GM18511 (cell line): ENCODE results near the gene NAALADL2.
"Not testable (repeated sequence)": the region's sequence is repeated elsewhere in the genome, so short reads cannot be mapped to it uniquely, and the experiment has no call there.

Source experiments
- ATAC-seq: cut with Tn5 transposase; IDR thresholded peaks from one replicate; pipeline ENCODE4 v1.9.1; 2021; ENCODE audit warnings: mild to moderate bottlenecking, moderate library complexity; ENCODE audit not compliant: unreplicated experiment

NAALADL2 gene

DNA sequence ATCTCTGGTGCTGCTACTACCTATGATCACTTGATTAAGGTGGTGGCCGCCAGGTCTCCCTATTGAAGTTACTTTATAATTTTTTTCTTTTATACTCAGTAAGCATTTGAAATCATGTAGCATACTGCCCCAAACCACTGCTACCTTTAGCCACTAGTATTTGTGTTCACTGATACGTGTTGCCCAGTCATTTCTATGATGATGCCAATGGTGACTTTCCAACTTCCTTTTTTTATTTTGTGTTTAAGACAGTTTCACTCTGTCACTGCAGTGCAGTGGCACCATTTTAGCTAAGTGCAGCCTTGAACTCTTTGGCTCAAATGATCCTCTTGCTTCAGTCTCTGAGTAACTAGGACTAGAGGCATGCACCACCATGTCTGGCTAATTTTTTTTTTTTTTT, 598.2 kb downstream of the NAALADL2 start:
- no peak for ATAC-seq

DNA sequence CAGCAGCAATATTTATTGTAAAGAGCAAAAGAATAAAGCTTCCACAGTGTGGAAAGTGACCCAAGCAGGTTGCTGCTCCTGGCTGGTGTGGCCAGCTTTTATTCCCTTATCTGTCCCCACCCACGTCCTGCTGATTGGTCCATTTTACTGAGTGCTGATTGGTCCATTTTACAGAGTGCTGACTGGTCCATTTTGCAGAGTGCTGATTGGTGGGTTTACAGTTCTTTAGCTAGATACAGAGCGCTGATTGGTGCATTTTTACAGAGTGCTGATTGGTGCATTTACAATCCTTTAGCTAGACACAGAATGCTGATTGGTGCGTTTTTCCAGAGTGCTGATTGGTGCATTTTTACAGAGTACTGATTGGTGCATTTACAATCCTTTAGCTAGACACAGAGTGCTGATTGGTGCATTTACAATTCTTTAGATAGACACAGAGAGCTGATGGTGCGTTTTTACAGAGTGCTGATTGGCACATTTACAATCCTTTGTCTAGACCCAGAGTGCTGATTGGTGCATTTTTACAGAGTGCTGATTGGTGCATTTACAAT, 601.8 kb downstream of the NAALADL2 start:
- not testable (repeated sequence) for ATAC-seq

GRCh38 chr3:175464362-175464761, 605.2 kb downstream of the NAALADL2 start:
- ATAC-seq = no peak

- ATAC-seq = no peak
Measured at GRCh38 chr3:175469124-175469523, 610.0 kb downstream of the NAALADL2 start.

GRCh38 chr3:175475765-175476164, 616.6 kb downstream of the NAALADL2 start:
- no peak for ATAC-seq

DNA sequence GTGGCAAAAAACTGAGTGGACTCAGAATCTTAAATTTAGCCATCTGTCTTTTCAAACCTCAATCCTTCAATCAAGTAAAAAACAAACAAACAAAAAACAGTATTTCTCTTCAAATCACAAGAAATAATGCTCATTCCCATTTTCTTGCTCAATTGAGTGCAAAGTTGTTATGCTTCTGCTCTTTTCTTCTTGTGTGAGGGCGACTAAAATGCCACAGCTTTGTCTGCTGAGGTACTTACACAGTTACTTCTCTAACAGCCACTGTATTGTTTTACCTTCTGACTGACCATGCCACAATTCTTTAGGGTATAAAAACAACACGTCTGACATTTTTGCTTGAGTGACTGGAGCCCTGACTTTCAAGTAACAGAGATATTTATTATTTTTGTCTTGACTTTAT, 617.4 kb downstream of the NAALADL2 start:
- ATAC-seq = no peak

GRCh38 chr3:175477651-175478224, 618.6 kb downstream of the NAALADL2 start:
- ATAC-seq = peak; percentile 90

DNA sequence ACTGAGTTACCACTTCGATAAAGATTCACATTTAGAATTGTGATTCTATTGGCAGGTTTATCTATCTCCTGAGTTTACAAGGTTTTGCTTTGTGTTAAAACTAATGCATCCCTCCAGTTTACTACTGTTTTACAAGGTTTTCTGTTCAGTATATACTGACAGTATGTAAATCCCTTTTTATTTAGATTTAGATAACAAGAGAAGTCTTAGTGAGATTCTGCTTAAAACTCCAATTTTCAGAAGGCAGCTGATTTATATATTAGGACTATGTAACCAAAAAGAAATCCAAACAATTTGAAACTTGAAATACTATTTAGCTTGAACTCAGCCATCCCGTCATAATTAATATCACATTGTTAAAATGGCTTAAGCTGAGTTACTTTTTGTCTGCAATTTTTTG, 619.2 kb downstream of the NAALADL2 start:
- ATAC-seq = no peak

- ATAC-seq = no peak
Measured at GRCh38 chr3:175479175-175479574, 620.0 kb downstream of the NAALADL2 start.

DNA sequence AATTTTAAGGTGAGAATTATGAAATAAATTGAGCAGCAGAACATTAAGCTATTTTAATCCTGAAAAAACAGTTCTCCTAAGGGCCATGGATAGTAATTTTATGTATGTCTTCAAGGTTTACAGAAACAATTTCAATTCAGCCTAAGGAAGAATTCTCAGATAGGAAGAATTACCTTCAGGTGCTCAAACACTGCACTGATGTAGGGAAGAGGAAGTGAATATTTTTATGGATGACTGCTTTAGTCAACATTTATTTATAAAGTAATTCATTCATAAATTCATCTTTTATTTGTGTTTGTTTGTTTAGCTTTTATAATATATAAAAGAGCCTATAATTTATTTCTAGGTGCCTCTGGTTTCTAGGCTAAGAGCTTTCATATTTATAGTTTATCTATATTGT, 620.7 kb downstream of the NAALADL2 start:
- ATAC-seq = no peak

- ATAC-seq = no peak
Measured at GRCh38 chr3:175484666-175485065, 625.5 kb downstream of the NAALADL2 start.

- ATAC-seq = no peak
Measured at GRCh38 chr3:175485436-175485835, 626.3 kb downstream of the NAALADL2 start.

DNA sequence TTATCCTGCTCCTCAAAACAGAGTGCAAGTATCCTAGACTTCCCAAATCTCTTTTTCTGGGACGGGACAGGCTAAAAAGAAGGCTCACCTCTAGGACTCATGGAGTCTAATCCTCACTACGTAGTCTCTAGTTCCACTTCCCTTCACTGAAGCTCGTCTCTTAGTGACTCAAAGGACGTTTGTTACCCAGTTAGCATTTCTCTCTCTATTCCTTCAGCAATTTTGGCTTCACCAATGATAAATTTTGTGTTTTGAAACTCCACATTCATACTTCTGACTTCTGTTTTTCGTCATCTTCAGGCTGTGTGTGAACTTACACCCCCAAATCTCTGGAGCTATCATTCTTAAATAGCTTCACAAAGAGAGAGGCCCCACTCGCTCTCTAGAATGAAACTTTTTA, 627.1 kb downstream of the NAALADL2 start:
- ATAC-seq = peak; percentile 64

DNA sequence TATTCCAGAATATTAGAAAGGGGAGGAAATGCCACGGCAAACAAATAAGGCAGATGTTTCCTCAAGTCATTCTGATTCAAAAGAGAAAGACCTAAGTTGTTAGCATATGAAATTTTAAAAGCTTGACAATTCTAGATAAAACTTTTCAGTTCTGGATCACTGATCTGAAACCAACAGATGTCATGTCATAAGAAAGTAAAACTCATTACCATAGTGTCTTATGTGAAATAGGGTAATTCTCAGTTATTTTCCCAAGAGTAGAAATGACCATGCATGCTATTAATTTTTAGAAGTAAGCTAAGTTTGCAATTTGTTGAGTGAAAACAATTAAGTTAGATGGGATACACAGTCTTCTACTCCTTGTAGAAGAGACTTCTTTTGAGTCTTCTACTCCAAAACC, 630.3 kb downstream of the NAALADL2 start:
- ATAC-seq = peak; percentile 54

DNA sequence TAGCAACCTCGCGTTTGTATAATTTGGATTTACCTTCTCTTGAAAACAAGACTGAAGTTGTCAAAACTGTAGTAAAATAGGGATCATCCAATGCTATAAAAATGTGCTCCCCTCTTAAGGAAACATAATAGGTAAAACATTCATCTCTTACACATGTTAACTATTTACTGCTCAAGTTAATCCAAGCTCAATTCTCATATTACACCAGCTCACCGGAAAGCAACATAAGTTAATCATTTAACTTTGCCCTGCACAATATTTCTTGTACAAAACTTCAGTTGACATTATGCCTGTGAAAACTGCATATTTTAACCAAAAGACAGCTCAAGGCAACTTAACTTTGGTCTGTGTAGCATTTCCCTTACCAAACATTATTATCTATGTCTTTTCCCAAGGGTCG, 634.2 kb downstream of the NAALADL2 start:
- ATAC-seq = no peak

DNA sequence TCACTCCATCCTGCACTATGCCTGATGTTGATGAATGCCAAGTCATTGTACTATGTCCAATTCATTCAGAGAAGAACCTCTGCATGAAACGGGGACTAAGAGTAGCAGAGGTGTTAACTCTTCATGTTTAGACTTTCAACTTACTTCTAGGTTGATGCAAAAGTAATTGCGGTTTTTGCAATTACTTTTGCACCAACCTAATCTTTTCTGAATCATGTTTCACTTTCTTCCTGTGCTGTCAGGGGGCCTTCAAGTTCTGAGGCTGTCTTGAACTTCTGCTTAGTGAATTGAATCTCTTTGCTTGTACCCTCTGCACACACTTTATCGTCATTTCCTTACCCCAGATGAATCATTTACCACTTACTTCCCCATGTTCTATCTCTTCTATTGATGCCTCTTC, 636.2 kb downstream of the NAALADL2 start:
- ATAC-seq = peak; percentile 79

- ATAC-seq = no peak
Measured at GRCh38 chr3:175502155-175502554, 643.0 kb downstream of the NAALADL2 start.

GRCh38 chr3:175511219-175511785, 652.2 kb downstream of the NAALADL2 start:
- no peak for ATAC-seq

DNA sequence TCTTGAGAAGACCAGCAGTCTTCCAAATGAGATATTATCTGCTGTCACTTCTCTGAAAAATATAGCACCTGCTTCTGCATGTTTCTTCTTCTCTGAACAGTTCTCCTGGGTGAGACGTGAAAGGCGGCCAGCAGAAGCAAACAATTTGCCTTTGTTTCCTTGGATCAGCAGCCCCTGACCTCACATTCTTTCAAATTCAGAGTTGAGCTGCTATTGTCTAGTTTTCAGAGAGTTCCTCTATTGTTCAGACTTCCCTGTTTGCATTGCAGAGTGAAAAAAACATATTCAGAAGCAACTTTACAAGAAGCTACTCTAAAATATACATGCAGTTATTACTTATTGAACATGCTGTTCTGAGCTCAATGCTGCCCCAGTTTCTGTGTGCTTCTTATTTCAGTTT, 653.6 kb downstream of the NAALADL2 start:
- ATAC-seq = no peak

DNA sequence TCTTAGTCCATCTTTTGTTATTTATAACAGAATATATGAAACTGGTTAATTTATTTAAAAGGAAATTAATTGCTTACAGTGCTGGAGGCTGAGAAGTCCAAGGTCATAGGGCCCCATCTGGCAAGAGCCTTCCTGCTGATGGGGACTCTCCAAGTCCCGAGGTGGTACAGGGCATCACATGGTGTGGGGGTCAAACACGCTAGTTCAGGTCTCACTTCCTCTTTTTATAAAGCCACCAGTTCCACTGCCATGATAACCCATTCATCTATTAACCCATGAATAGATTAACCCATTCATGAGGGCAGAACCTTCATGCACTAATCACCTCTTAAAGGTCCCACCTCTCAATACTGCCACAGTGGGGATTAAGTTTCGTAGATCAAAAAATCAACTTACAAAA, 659.3 kb downstream of the NAALADL2 start:
- peak; percentile 84 for ATAC-seq

DNA sequence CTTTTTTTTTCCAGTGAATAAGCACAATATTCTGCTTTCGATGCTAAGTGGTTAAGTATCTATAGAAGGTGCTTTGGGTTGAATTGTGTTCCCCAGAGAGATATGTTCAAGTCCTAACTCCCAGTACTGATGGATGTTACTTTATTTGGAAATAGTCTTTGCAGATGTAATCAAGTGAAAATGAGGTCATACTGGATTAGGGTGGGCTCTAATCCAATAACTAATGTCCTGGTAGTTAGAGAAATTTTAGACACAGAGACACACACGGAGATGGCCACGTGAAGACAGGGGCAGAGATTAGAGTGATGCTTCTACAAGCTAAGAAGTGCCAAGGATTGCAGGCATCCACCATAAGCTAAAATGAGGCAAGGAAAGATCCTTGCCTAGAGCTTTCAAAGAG, 662.3 kb downstream of the NAALADL2 start:
- ATAC-seq = no peak

GRCh38 chr3:175526191-175526590, 667.1 kb downstream of the NAALADL2 start:
- ATAC-seq = no peak
